Hippocampal formation (tissue), 2 donors: ENCODE results near the gene AP2A1.
"Not testable (repeated sequence)": the region's sequence is repeated elsewhere in the genome, so short reads cannot be mapped to it uniquely, and the experiment has no call there.

Experiments used
- DNase-seq, 2 donors: peaks; one replicate each; lab custom pipeline; 2025; lab: John Stamatoyannopoulos, UW

AP2A1 gene

GRCh38 chr19:49766930-49767299 lies at the start of gene AP2A1:
Gene AP2A1, plus strand, starts transcription at chr19:49767001. Its CDS starts 133 bp downstream, at chr19:49767134.
- no peak for DNase-seq

- DNase-seq, result no peak
These were observed 48.3 kb upstream of the AP2A1 start for GRCh38 chr19:49718511-49718910.

DNA sequence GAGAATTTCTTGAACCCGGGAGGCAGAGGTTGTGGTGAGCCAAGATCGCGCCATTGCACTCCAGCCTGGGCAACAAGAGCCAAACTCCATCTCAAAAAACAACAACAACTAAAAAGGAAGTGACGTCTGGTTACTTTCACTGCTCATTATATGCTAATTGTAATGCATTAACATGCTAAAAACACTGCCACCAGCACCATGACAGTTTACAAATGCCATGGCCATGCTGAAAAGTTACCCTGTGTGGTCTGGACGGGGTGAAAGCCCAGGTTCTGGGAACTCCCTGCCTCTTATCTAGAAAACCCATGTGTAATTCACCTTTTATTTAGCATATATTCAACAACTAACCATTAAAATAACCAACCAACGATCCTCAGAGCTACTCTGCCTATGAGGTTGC lies 47.8 kb upstream of the AP2A1 start:
- no peak for DNase-seq

- DNase-seq, result not testable (repeated sequence)
These were observed 47.4 kb upstream of the AP2A1 start for GRCh38 chr19:49719420-49719819.

- DNase-seq, result no peak
These were observed 39.4 kb upstream of the AP2A1 start for GRCh38 chr19:49727217-49728030.

GRCh38 chr19:49730166-49730565 lies 36.6 kb upstream of the AP2A1 start:
- no peak for DNase-seq

- DNase-seq, result no peak
These were observed 28.5 kb upstream of the AP2A1 start for GRCh38 chr19:49738268-49738667.

- no peak for DNase-seq
These were observed 27.7 kb upstream of the AP2A1 start for GRCh38 chr19:49739098-49739497.

GRCh38 chr19:49739933-49740332 lies 26.9 kb upstream of the AP2A1 start:
- no peak for DNase-seq

- no peak for DNase-seq
These were observed 25.5 kb upstream of the AP2A1 start for GRCh38 chr19:49741210-49741844.

DNA sequence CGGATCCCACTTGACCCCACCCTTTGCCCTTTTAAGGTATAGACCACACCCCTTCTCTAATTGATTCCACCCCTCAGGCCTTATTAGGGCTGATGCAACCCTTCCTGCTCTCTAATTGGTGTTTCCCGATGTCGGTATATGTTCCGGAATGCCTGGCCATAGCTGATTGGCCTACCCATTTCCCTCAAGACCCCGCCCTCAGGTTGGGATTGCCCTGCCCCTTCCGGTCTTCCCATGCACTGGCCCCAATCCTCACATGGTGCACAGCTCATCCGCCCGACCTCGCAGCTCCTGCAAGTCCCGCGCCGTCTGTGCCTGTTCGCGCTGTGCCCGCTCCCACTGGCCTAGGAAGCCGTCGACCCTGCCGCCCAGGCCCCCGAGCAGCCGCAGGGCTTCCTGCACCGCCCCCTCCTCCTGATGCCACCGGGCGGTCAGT lies 21.8 kb upstream of the AP2A1 start:
- DNase-seq, result no peak

DNA sequence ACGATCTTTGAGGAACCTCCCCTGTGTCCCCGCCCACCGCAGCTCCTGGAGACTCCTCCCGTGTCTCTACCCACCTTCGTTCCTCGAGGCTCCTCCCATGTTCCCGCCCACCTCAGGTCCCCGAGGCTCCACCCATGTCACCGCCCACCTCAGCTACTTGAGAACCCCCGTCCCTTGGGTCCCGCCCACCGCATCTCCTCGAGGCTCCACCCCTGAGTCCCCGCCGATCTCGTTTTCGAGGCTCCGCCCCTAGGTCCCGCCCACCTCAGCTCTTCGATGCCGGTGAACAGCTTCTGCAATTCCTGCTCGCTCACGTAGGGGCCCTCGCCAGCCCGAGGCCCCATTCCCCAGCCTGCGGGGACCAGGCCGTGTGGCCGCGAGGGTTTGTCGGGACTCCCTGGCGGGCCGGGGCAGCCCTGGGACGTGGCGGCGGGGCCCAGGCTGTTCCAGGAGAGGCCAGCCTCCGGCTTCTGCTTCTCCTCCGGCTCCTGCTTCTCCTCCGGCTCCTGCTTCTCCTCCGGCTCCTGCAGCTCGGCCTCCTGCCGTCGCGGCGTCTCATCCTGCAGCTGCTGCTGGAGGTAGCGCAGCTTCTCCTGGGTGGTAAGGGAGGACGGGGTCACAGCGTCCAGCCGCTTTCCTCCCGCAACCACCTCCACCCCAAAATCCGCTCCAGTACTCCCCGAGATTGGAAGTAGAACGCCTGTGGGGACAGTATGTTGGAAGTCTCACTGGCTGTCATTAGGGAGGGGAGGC lies 20.4 kb upstream of the AP2A1 start:
- no peak for DNase-seq

- DNase-seq, result no peak
These were observed 17.6 kb upstream of the AP2A1 start for GRCh38 chr19:49749055-49749716.

GRCh38 chr19:49749771-49750170 lies 17.0 kb upstream of the AP2A1 start:
- no peak for DNase-seq

DNA sequence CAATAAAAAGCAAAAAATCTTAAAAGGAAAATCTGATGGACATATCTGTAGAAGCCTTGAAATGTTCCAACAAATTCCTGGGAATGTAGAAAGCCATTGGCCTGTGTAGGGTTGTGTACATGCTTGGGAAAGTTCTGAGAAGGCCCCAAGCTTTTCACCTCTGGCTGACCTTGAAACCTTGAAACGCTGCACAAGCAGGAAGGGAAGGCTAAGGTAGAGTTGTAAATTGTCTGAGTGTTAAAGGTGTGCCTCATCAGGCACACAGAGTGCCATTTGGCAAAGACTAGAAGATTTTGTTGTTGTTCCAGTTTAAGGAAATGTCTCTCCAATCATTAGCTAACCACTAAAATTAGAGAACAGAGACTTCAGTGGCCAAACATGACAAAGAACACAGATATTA lies 14.1 kb upstream of the AP2A1 start:
- no peak for DNase-seq

- DNase-seq, result no peak
These were observed 10.8 kb upstream of the AP2A1 start for GRCh38 chr19:49755956-49756355.

DNA sequence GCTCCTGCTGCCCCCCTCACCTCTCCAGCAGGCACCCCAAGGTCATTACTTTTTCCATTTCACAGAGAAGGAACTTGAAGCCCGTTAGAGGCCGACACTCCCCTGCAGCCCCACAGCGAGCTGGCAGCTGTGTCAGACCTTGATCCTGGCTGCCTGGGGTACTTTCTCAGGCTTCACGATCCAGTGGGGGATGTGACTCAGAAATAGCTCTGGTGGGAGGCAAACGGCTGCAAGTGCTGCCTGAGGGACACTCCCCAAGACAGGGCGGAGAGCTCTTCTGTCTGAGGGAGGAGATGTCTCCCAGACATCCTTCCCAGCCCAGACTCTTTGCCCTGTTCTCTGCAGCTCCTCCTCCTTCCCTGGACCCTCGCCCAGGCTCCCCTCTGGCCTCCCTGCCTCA lies 8.5 kb upstream of the AP2A1 start:
- DNase-seq, result no peak

GRCh38 chr19:49761249-49761624 lies 5.6 kb upstream of the AP2A1 start:
- no peak for DNase-seq

DNA sequence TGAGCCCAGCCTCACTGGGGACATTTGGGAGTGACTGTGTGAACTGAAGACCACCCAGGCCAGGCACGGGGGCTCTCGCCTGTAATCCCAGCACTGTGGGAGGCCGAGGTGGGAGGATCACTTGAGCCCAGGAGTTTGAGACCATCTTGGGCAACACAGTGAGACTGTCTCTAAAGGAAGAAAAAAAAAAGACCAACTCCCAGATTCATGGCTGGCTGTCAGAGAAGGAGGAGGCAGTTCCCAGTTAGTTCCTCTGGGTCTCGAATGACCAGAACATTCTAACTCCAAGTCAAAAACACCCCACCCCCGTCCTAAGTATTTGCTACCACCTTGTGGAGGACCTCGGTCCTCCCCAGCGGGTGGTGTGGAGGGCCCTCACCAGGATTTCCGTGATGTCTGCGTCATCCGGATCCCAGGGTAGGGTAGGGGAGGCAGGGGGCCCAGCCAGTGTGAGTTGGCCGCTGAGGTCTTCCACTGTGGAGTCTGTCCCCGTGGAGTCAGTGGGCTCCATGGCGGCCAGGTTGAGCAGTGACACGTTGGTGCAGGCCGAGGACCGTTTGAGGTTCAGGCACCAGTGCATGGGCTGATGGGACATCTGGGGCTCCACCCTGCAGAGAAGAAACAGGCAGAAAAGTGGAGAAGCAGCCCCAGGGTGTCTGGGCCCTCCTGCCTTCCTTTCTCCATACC lies 5.0 kb upstream of the AP2A1 start:
- DNase-seq, result no peak

GRCh38 chr19:49763230-49763629 lies 3.6 kb upstream of the AP2A1 start, which contains the start of gene TSKS:
Gene TSKS, minus strand, starts transcription at chr19:49763306. Its CDS starts 59 bp downstream, at chr19:49763247.
- no peak for DNase-seq

GRCh38 chr19:49764341-49764740 lies 2.5 kb upstream of the AP2A1 start:
- DNase-seq, result no peak
